OCI-LY7 (cell line): ENCODE data around the gene SELPLG. TPM values are rescaled to one million over a fixed set of nuclear protein-coding genes. Genes with fewer than 3 reads are reported as not detected.

Experiments used
- BruUV-seq: library from RNA; stranded (reverse); fragments of 400-500 nt; replicated peaks from 2 replicates; lab custom pipeline; 2021; lab: Mats Ljungman, UMichigan
- CTCF ChIA-PET: fragments of 300-600 bp; sonication (Branson Sonifier 250); formaldehyde crosslinking; loops from one replicate; lab custom pipeline; 2022; ENCODE audit warnings: antibody characterized with exemption; ENCODE audit not compliant: unreplicated experiment; lab: Charles Lee
- POLR2A ChIA-PET: fragments of 300-600 bp; sonication (Branson Sonifier 250); formaldehyde crosslinking; loops from one replicate; lab custom pipeline; 2022; ENCODE audit warnings: antibody characterized with exemption; lab: Charles Lee
- DNase-seq: peaks from one replicate; pipeline ENCODE4 v3.0.0-alpha.2; 2015; ENCODE audit warnings: low spot score
- H2AFZ ChIP-seq: fragments of 200-600 bp; sonication (generic), shearing (Covaris generic); 2 replicates; pipeline ENCODE4 v1.6.1; 2014; ENCODE audit warnings: mild to moderate bottlenecking, antibody characterized with exemption, low read length, moderate library complexity
- H3K27ac ChIP-seq: fragments of 200-600 bp; sonication (generic); 2 replicates; pipeline ENCODE4 v1.5.1; 2014; ENCODE audit warnings: mixed run types, low read depth, mild to moderate bottlenecking, moderate library complexity, low read length, inconsistent platforms; ENCODE audit not compliant: poor library complexity, severe bottlenecking
- H3K36me3 ChIP-seq: fragments of 200-600 bp; sonication (generic); 2 replicates; pipeline ENCODE4 v1.6.1; 2014; ENCODE audit warnings: mild to moderate bottlenecking, antibody characterized with exemption, low read length, moderate library complexity, mixed read lengths; ENCODE audit not compliant: insufficient read depth
- H3K4me1 ChIP-seq: fragments of 200-600 bp; sonication (generic); 2 replicates; pipeline ENCODE4 v1.5.1; 2014; ENCODE audit warnings: mild to moderate bottlenecking, low read length; ENCODE audit not compliant: insufficient read depth, poor library complexity, severe bottlenecking
- H3K4me2 ChIP-seq: fragments of 200-600 bp; sonication (generic); 2 replicates; pipeline ENCODE4 v1.6.1; 2014; ENCODE audit warnings: mild to moderate bottlenecking, low read length
- H3K4me3 ChIP-seq: fragments of 200-600 bp; sonication (generic); 2 replicates; pipeline ENCODE4 v1.5.1; 2014; ENCODE audit warnings: mild to moderate bottlenecking, low read depth, low read length; ENCODE audit not compliant: poor library complexity, severe bottlenecking
- H3K79me2 ChIP-seq: fragments of 200-600 bp; sonication (generic); 2 replicates; pipeline ENCODE4 v1.6.1; 2016; ENCODE audit warnings: low read depth, mild to moderate bottlenecking, low read length, moderate library complexity, mixed read lengths; ENCODE audit not compliant: insufficient read depth
- H3K9me2 ChIP-seq: fragments of 200-600 bp; sonication (generic); 2 replicates; pipeline ENCODE4 v1.6.1; 2016; ENCODE audit warnings: mild to moderate bottlenecking, low read length, mixed read lengths; ENCODE audit not compliant: insufficient read depth
- H3K9me3 ChIP-seq: fragments of 200-600 bp; sonication (generic); 2 replicates; pipeline ENCODE4 v1.6.1; 2014; ENCODE audit warnings: mild to moderate bottlenecking, mixed run types, low read length, mixed read lengths
- H4K20me1 ChIP-seq: fragments of 200-600 bp; sonication (generic); 2 replicates; pipeline ENCODE4 v1.6.1; 2014; ENCODE audit warnings: mild to moderate bottlenecking, antibody characterized with exemption, low read length, moderate library complexity, mixed read lengths; ENCODE audit not compliant: insufficient read depth
- EZH2phosphoT487 ChIP-seq: fragments of 200-600 bp; sonication (generic); IDR thresholded peaks from 2 replicates; pipeline ENCODE4 v1.6.1; 2018; ENCODE audit warnings: low read depth, borderline replicate concordance, mild to moderate bottlenecking, mixed run types, antibody characterized with exemption, low read length, moderate library complexity, mixed read lengths
- intact Hi-C: fragments of 100-400 bp; cut with micrococcal nuclease; formaldehyde crosslinking; loops from one replicate; pipeline ENCODE4 v1.10.0; 2022; ENCODE audit not compliant: unreplicated experiment
- total RNA-seq, 2 experiments: library from RNA; depleted of rRNA in 1 of 2; stranded (reverse); fragments of >200 nt in 1 of 2; shearing (Covaris generic) in 1 of 2; gene quantifications; 2 replicates each; pipeline ENCODE4 v1.2.3, GENCODE V29; 2014 to 2022
- TF ChIP-seq, protein P1 (sequence below): fragments of 200-600 bp; sonication (generic); conservative IDR thresholded peaks from 2 replicates; pipeline ENCODE4 v1.5.1; 2014; ENCODE audit warnings: mild to moderate bottlenecking, antibody characterized with exemption, low read length, moderate library complexity, mixed read lengths

Gene SELPLG
- total RNA-seq, 2 experiments from 2014 or later = 20.0 to 21.0 TPM

DNA sequence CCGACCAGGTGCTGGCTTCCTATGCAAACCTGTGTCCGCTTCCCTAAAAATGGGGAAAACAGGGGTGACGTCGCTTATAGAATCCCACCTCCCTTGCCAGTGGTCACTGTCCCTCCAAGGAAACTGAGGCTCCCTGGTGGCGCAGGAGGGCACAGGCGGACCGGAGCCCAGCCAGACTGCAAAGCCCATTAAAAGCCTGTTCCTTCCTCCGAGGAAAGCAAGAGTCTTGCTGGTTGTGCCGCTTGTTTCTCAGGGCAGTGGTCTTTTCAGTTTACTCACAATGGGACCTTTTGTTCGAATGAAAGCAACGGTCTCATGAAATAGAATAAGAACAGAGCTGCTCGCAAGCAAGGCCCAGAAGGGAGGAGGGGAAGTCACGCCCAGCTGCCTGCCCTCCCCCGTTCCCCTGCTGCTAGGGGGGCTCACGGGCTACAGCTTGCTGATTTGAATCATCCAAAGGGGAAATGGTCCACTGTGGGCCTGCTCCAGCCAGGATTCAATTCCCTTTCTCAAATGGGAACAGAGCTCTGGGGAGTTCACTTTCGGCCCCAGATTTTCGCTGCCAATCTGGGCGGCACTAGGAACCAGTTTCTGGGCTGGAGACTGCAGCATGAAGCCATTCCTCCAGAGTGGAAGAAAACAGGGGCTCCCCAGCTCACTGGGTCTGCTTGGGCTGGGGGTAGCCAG, 4.6 kb upstream of the SELPLG start:
- no TSS peak for BruUV-seq
- Histone ChIP-seq H3K4me2 (peak overlapping the region; percentile 77), H3K9me2 (no peaks in the 10 kb centered on the region), H2AFZ (no peak overlapping the region), H3K4me3 (peak overlapping the region; percentile 75), H3K79me2 (peaks cover 47% of the 10 kb centered on the region; the same call in 1 of the 2 replicates), H3K36me3 (peaks cover 24% of the 10 kb centered on the region), H3K27ac (peak overlapping the region; percentile 99), H3K9me3 (0 out of 2 replicates have a peak, but pooled peaks cover 4% of the 10 kb centered on the region), H4K20me1 (no peaks in the 10 kb centered on the region), H3K4me1 (peaks cover 88% of the 10 kb centered on the region)
- ChIA-PET CTCF (interaction anchor here (0.6 to 2.0 kb wide), 3 partner anchors 26 to 134 kb away, joined by 3 to 6 read pairs (median 4); no protein-coding TSS in a partner anchor), POLR2A (interaction anchor here (0.9 to 17.7 kb wide), 10 partner anchors 11 to 423 kb away, joined by 3 to 330 read pairs (median 30); partner anchors contain the start of genes ISCU and SART3)
- no peak for TF ChIP-seq EZH2phosphoT487
- TF ChIP-seq, protein P1, sequence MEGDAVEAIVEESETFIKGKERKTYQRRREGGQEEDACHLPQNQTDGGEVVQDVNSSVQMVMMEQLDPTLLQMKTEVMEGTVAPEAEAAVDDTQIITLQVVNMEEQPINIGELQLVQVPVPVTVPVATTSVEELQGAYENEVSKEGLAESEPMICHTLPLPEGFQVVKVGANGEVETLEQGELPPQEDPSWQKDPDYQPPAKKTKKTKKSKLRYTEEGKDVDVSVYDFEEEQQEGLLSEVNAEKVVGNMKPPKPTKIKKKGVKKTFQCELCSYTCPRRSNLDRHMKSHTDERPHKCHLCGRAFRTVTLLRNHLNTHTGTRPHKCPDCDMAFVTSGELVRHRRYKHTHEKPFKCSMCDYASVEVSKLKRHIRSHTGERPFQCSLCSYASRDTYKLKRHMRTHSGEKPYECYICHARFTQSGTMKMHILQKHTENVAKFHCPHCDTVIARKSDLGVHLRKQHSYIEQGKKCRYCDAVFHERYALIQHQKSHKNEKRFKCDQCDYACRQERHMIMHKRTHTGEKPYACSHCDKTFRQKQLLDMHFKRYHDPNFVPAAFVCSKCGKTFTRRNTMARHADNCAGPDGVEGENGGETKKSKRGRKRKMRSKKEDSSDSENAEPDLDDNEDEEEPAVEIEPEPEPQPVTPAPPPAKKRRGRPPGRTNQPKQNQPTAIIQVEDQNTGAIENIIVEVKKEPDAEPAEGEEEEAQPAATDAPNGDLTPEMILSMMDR = peak; percentile 30; the same call in 1 of the 2 replicates
- intact Hi-C loops = loop anchor here (10.0 kb wide), 2 partner anchors 457 to 1683 kb away; partner anchors contain the start of genes ALKBH2, TMEM263 and UNG
- peak; percentile 77 for DNase-seq

DNA sequence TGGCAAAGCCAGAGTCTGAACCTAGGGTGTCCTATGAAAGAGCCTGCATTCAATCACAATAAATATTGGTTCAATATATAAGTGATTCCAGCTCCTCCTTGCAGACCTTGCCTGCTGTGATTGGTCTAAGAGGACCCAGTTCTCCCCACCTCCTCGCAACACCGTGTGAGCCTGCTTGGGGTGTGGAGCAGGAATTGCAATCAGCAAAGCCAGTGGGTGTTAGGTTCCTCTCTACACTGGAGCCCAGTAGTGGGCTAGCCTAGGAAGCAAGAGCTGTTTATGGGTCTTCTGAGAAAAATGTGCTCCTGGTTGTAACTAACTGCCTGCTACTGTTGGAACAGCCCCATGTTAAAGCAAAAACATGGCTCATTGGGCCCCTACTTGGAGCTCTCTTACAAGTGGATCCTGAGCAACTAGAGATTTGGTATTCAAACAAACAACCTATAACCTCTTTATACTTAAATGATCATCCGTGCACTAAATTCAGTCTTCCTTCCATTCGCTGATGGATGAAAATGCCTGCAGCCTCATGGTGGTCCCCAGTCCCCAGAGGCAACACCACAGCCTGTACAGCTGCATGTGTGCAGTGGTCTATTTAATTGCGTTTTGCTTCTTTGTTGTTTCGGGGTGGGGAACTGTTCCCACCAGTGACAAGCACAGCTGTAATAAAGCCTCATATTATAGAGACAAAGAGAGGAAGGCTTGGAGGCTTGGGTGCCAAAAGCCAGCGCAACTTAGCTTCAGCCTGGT, 3.7 kb upstream of the SELPLG start:
- Histone ChIP-seq H3K9me3 (0 out of 2 replicates have a peak, but pooled peaks cover 4% of the 10 kb centered on the region), H3K4me3 (peak overlapping the region; percentile 75), H2AFZ (no peak overlapping the region), H3K9me2 (no peaks in the 10 kb centered on the region), H4K20me1 (no peaks in the 10 kb centered on the region), H3K79me2 (peaks cover 47% of the 10 kb centered on the region; the same call in 1 of the 2 replicates), H3K4me1 (peaks cover 88% of the 10 kb centered on the region), H3K36me3 (peaks cover 21% of the 10 kb centered on the region), H3K4me2 (peak overlapping the region; percentile 77), H3K27ac (peak overlapping the region; percentile 99)
- no peak for TF ChIP-seq EZH2phosphoT487
- ChIA-PET POLR2A (interaction anchor here (0.5 to 17.7 kb wide), 16 partner anchors 8 to 1824 kb away, joined by 3 to 330 read pairs (median 6); partner anchors contain the start of genes ISCU and SART3), CTCF (interaction anchor here (1.2 to 2.0 kb wide), 3 partner anchors 25 to 69 kb away, joined by 3 to 6 read pairs (median 4); no protein-coding TSS in a partner anchor)
- no TSS peak for BruUV-seq
- intact Hi-C loops = loop anchor here (1.0 to 10.0 kb wide), 3 partner anchors 94 to 1683 kb away; partner anchors contain the start of genes ALKBH2, CORO1C, TMEM263 and UNG
- DNase-seq = peak; percentile 89
